Endometrial microvascular endothelial cells (primary cell): ENCODE data around the gene INO80. TPM values are rescaled to one million over a fixed set of nuclear protein-coding genes. Genes with fewer than 3 reads are reported as not detected.
"Not testable (repeated sequence)": the region's sequence is repeated elsewhere in the genome, so short reads cannot be mapped to it uniquely, and the experiment has no call there.

ENCODE experiments used
- in situ Hi-C: cut with HindIII; loops from 2 replicates; pipeline ENCODE4 v1.10.0; 2017; ENCODE audit warnings: low sequenced_read_pairs, low pct_unique_long_range_greater_than_20kb; ENCODE audit errors: inconsistent ontology term
- total RNA-seq: library from RNA; depleted of rRNA; stranded (reverse); fragments of >200 nt; gene quantifications from one replicate; pipeline ENCODE4 v1.2.3, GENCODE V29; 2015; ENCODE audit errors: inconsistent ontology term

Gene INO80
- total RNA-seq, 1 donor from 2014 or later: 20.3 TPM

- in situ Hi-C loops: no loop called here
Observed at GRCh38 chr15:40957581-40958051, 158.5 kb downstream of the INO80 start.

GRCh38 chr15:40957041-40957555, 159.0 kb downstream of the INO80 start:
- in situ Hi-C loops: no loop called here

GRCh38 chr15:40956541-40956982, 159.5 kb downstream of the INO80 start:
- in situ Hi-C loops: no loop called here

- in situ Hi-C loops: no loop called here
Observed at GRCh38 chr15:40955930-40956540, 160.0 kb downstream of the INO80 start.

- in situ Hi-C loops: no loop called here
Observed at GRCh38 chr15:40955141-40955903, 160.8 kb downstream of the INO80 start.

GRCh38 chr15:40954158-40954848, 161.8 kb downstream of the INO80 start:
- in situ Hi-C loops: not testable (repeated sequence)

GRCh38 chr15:40953713-40954074, 162.4 kb downstream of the INO80 start:
- in situ Hi-C loops: no loop called here

- in situ Hi-C loops: no loop called here
Observed at GRCh38 chr15:40952901-40953712, 163.0 kb downstream of the INO80 start, which contains the start of gene CHAC1. CHAC1 (plus strand) TSS chr15:40953471; CDS start chr15:40953584, 113 bp downstream.

GRCh38 chr15:40952301-40952900, 163.7 kb downstream of the INO80 start:
- in situ Hi-C loops: no loop called here

- in situ Hi-C loops: no loop called here
Observed at GRCh38 chr15:40951764-40952163, 164.3 kb downstream of the INO80 start.

GRCh38 chr15:40949756-40950207, 166.3 kb downstream of the INO80 start:
- in situ Hi-C loops: no loop called here

GRCh38 chr15:40948706-40949473, 167.2 kb downstream of the INO80 start:
- in situ Hi-C loops: no loop called here

GRCh38 chr15:40944510-40945296, 171.4 kb downstream of the INO80 start:
- in situ Hi-C loops: no loop called here

- in situ Hi-C loops: no loop called here
Observed at GRCh38 chr15:40943764-40944365, 172.2 kb downstream of the INO80 start.

GRCh38 chr15:40942878-40943277, 173.2 kb downstream of the INO80 start:
- in situ Hi-C loops: no loop called here

- in situ Hi-C loops: no loop called here
Observed at GRCh38 chr15:40942337-40942854, 173.7 kb downstream of the INO80 start.
